Measurements from ENCODE around the gene LMTK2.

The LMTK2 gene

GRCh38 chr7:98211221-98211675 is 104.6 kb downstream of the LMTK2 start, which contains the start of gene BHLHA15:
BHLHA15 (plus strand) TSS chr7:98211439; CDS start chr7:98212310, 871 bp downstream.
- TF ChIP-seq SIN3A (IDR thresholded peaks at IDR 0.05; ENCODE audit: borderline replicate concordance, insufficient read depth, low read length) (no peak), POLR2AphosphoS5 (IDR thresholded peaks at IDR 0.05; ENCODE audit: low read depth, low read length) (no peak), FOXP2 (optimal IDR thresholded peaks at IDR 0.05; ENCODE audit: borderline replicate concordance, extremely low read depth, extremely low read length, insufficient read depth) (no peak), REST (IDR thresholded peaks at IDR 0.05; ENCODE audit: insufficient read depth in 1 of 2, low read depth in 2 of 2, low read length in 2 of 2) (no peak)

GRCh38 chr7:98211676-98212531 is 105.2 kb downstream of the LMTK2 start:
- no peak for TF ChIP-seq REST (IDR thresholded peaks at IDR 0.05; ENCODE audit: insufficient read depth in 1 of 2, low read depth in 2 of 2, low read length in 2 of 2)
- TF ChIP-seq SIN3A (IDR thresholded peaks at IDR 0.05; ENCODE audit: borderline replicate concordance, insufficient read depth, low read length) = no peak
- TF ChIP-seq POLR2AphosphoS5 (IDR thresholded peaks at IDR 0.05; ENCODE audit: low read depth, low read length) = no peak
- no peak for TF ChIP-seq FOXP2 (optimal IDR thresholded peaks at IDR 0.05; ENCODE audit: borderline replicate concordance, extremely low read depth, extremely low read length, insufficient read depth)
- TF ChIP-seq TAF1 (IDR thresholded peaks at IDR 0.05; ENCODE audit: borderline replicate concordance, insufficient read depth, low read length) = no peak

- TF ChIP-seq POLR2AphosphoS5 (IDR thresholded peaks at IDR 0.05; ENCODE audit: low read depth, low read length) (no peak), REST (IDR thresholded peaks at IDR 0.05; ENCODE audit: insufficient read depth in 1 of 2, low read depth in 2 of 2, low read length in 2 of 2) (no peak), FOXP2 (optimal IDR thresholded peaks at IDR 0.05; ENCODE audit: borderline replicate concordance, extremely low read depth, extremely low read length, insufficient read depth) (no peak), TAF1 (IDR thresholded peaks at IDR 0.05; ENCODE audit: borderline replicate concordance, insufficient read depth, low read length) (no peak), SIN3A (IDR thresholded peaks at IDR 0.05; ENCODE audit: borderline replicate concordance, insufficient read depth, low read length) (no peak)
Observed at GRCh38 chr7:98212532-98213041, 105.9 kb downstream of the LMTK2 start.

- TF ChIP-seq FOXP2 (optimal IDR thresholded peaks at IDR 0.05; ENCODE audit: borderline replicate concordance, extremely low read depth, extremely low read length, insufficient read depth) = no peak
- no peak for TF ChIP-seq REST (IDR thresholded peaks at IDR 0.05; ENCODE audit: insufficient read depth in 1 of 2, low read depth in 2 of 2, low read length in 2 of 2)
- no peak for TF ChIP-seq TAF1 (IDR thresholded peaks at IDR 0.05; ENCODE audit: borderline replicate concordance, insufficient read depth, low read length)
- TF ChIP-seq POLR2AphosphoS5 (IDR thresholded peaks at IDR 0.05; ENCODE audit: low read depth, low read length) = no peak
- no peak for TF ChIP-seq SIN3A (IDR thresholded peaks at IDR 0.05; ENCODE audit: borderline replicate concordance, insufficient read depth, low read length)
Observed at GRCh38 chr7:98213296-98213887, 106.7 kb downstream of the LMTK2 start.
